ENCODE results near the gene TMED1.

TMED1 gene

GRCh38 chr19:10809651-10810285 lies 26.2 kb downstream of the TMED1 start:
- H3K4me3 ChIP-seq (ENCODE audit: severe bottlenecking): no peak overlapping the region
- no peaks in the 10 kb centered on the region for H3K27me3 ChIP-seq (ENCODE audit: insufficient read depth, poor library complexity, severe bottlenecking)
- H3K27ac ChIP-seq (ENCODE audit: poor library complexity, severe bottlenecking): peak overlapping the region; percentile 34
- H3K4me1 ChIP-seq (ENCODE audit: insufficient read depth, poor library complexity, severe bottlenecking): no peaks in the 10 kb centered on the region
- no peak for ATAC-seq (ENCODE audit: low read depth)
- peaks cover 56% of the 10 kb centered on the region for H3K36me3 ChIP-seq (ENCODE audit: low read depth)
- TF ChIP-seq, protein P1, sequence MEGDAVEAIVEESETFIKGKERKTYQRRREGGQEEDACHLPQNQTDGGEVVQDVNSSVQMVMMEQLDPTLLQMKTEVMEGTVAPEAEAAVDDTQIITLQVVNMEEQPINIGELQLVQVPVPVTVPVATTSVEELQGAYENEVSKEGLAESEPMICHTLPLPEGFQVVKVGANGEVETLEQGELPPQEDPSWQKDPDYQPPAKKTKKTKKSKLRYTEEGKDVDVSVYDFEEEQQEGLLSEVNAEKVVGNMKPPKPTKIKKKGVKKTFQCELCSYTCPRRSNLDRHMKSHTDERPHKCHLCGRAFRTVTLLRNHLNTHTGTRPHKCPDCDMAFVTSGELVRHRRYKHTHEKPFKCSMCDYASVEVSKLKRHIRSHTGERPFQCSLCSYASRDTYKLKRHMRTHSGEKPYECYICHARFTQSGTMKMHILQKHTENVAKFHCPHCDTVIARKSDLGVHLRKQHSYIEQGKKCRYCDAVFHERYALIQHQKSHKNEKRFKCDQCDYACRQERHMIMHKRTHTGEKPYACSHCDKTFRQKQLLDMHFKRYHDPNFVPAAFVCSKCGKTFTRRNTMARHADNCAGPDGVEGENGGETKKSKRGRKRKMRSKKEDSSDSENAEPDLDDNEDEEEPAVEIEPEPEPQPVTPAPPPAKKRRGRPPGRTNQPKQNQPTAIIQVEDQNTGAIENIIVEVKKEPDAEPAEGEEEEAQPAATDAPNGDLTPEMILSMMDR (IDR thresholded peaks at IDR 0.05; ENCODE audit: poor library complexity, severe bottlenecking): no peak
- no peak for DNase-seq (ENCODE audit: low spot score)
- no peaks in the 10 kb centered on the region for H3K9me3 ChIP-seq (ENCODE audit: severe bottlenecking)

- TF ChIP-seq, protein P1 (IDR thresholded peaks at IDR 0.05; ENCODE audit: poor library complexity, severe bottlenecking): no peak
- Histone ChIP-seq H3K27me3 (ENCODE audit: insufficient read depth, poor library complexity, severe bottlenecking) (no peaks in the 10 kb centered on the region), H3K27ac (ENCODE audit: poor library complexity, severe bottlenecking) (peak overlapping the region; percentile 34), H3K4me1 (ENCODE audit: insufficient read depth, poor library complexity, severe bottlenecking) (no peaks in the 10 kb centered on the region), H3K9me3 (ENCODE audit: severe bottlenecking) (no peaks in the 10 kb centered on the region), H3K36me3 (ENCODE audit: low read depth) (peaks cover 58% of the 10 kb centered on the region), H3K4me3 (ENCODE audit: severe bottlenecking) (no peak overlapping the region)
- DNase-seq (ENCODE audit: low spot score) (no peak), ATAC-seq (ENCODE audit: low read depth) (peak; percentile 79)
Observed at GRCh38 chr19:10808937-10809649, 26.9 kb downstream of the TMED1 start.

DNA sequence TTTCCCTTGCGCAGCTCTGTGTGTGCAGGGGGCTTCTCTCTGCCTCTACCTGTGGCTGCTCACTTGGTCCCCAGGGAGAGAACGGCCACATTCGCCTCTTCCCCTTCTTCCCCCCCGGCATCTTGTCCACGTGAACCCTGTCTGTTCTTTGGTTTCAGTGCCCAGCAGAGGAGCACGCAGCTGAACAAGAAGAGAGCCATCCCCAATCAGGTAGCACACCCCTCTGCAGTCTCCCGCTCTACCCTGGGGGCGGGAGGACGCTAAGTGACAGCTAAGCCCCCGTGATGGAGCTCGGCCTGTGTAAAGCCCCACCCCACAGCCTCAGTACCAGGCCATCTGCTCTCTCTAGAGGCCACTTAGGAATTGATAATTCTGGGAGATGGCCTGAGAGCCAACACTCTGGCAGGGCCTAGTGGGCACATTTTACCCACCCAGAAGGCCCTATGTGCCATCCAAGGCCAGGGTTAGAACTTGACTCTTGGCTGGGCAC lies 30.2 kb downstream of the TMED1 start:
- Histone ChIP-seq H3K4me1 (ENCODE audit: insufficient read depth, poor library complexity, severe bottlenecking) (no peaks in the 10 kb centered on the region), H3K27me3 (ENCODE audit: insufficient read depth, poor library complexity, severe bottlenecking) (no peaks in the 10 kb centered on the region), H3K9me3 (ENCODE audit: severe bottlenecking) (no peaks in the 10 kb centered on the region), H3K36me3 (ENCODE audit: low read depth) (peaks cover 49% of the 10 kb centered on the region), H3K27ac (ENCODE audit: poor library complexity, severe bottlenecking) (no peak overlapping the region), H3K4me3 (ENCODE audit: severe bottlenecking) (no peak overlapping the region)
- TF ChIP-seq, protein P1 (IDR thresholded peaks at IDR 0.05; ENCODE audit: poor library complexity, severe bottlenecking): no peak
- DNase-seq (ENCODE audit: low spot score) (no peak), ATAC-seq (ENCODE audit: low read depth) (no peak)

DNA sequence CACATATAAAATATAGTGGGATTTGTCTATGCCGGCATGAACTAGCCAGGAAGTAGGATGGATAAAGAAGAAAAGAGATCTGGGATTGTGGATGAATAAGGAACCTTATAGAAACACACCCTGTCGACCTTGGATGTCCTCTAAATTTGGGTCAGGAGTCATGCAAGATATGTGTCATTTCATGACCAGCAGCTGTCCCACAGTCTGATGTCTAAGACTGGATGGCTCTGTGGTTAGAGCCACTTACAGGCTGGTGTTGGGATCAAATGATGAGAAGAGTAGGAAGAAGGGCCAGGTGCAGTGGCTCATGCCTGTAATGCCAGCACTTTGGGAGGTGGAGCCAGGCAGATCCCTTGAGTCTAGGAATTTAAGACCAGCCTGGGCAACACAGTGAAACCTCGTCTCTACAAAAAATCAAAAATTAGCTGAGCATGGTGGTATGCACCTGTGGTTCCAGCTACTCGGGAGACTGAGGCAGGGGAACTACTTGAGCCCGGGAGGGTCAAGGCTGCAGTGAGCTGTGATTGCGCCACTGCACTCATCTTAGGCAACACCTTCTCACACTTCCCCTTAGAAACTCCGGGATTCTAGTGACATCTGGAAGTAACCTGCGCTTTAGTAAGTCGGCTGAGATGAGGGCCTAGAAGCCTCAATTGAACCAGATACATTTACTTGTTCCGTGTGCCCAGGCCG lies 30.8 kb downstream of the TMED1 start:
- Histone ChIP-seq H3K27me3 (ENCODE audit: insufficient read depth, poor library complexity, severe bottlenecking) (no peaks in the 10 kb centered on the region), H3K4me3 (ENCODE audit: severe bottlenecking) (no peak overlapping the region), H3K27ac (ENCODE audit: poor library complexity, severe bottlenecking) (no peak overlapping the region), H3K36me3 (ENCODE audit: low read depth) (peaks cover 51% of the 10 kb centered on the region), H3K4me1 (ENCODE audit: insufficient read depth, poor library complexity, severe bottlenecking) (no peaks in the 10 kb centered on the region), H3K9me3 (ENCODE audit: severe bottlenecking) (no peaks in the 10 kb centered on the region)
- ATAC-seq (ENCODE audit: low read depth): no peak
- TF ChIP-seq, protein P1 (IDR thresholded peaks at IDR 0.05; ENCODE audit: poor library complexity, severe bottlenecking): no peak
- no peak for DNase-seq (ENCODE audit: low spot score)

All from RWPE2 (cell line).